ENCODE measurements around the gene SNX14. TPM values are rescaled to one million over a fixed set of nuclear protein-coding genes. Genes with fewer than 3 reads are reported as not detected.
"Not testable (repeated sequence)": the region's sequence is repeated elsewhere in the genome, so short reads cannot be mapped to it uniquely, and the experiment has no call there.

Gene SNX14
- total RNA-seq, 1 donor from 2014 or later = 125 TPM

GRCh38 chr6:85591207-85591606, 2.5 kb downstream of the SNX14 start:
- DNase-seq (ENCODE audit: low spot score) = no peak

- no peak for DNase-seq (ENCODE audit: low spot score)
Measured at GRCh38 chr6:85585741-85586140, 7.9 kb downstream of the SNX14 start.

- not testable (repeated sequence) for DNase-seq (ENCODE audit: low spot score)
Measured at GRCh38 chr6:85582832-85583231, 10.8 kb downstream of the SNX14 start.

- DNase-seq (ENCODE audit: low spot score) = no peak
Measured at GRCh38 chr6:85581572-85581971, 12.1 kb downstream of the SNX14 start.

- DNase-seq (ENCODE audit: low spot score) = no peak
Measured at GRCh38 chr6:85580878-85581267, 12.8 kb downstream of the SNX14 start.

- no peak for DNase-seq (ENCODE audit: low spot score)
Measured at GRCh38 chr6:85580118-85580877, 13.4 kb downstream of the SNX14 start.

GRCh38 chr6:85579581-85579980, 14.1 kb downstream of the SNX14 start:
- no peak for DNase-seq (ENCODE audit: low spot score)

DNA sequence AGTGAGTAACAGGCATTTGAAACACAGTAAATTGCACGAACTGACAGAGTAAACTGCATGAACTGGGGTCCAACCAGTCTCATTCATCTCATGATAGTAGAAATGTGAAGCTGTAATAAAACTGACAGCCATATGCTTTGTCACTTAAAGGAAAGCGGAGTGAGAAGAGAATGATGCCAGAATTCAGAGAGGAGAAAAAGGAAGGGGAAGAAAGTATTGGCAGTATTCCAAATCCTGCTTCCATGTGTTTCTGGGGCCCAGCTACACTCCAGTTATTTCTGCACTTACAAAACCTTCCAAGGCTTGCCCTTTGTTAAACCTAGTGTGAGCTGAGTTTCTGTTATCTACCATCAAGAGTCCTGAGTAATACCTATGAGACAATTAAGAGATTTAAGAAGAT, 17.2 kb downstream of the SNX14 start:
- DNase-seq (ENCODE audit: low spot score) = peak; percentile 28

GRCh38 chr6:85574932-85575598, 18.6 kb downstream of the SNX14 start:
- no peak for DNase-seq (ENCODE audit: low spot score)

GRCh38 chr6:85569323-85569722, 24.3 kb downstream of the SNX14 start:
- no peak for DNase-seq (ENCODE audit: low spot score)

GRCh38 chr6:85568411-85568810, 25.2 kb downstream of the SNX14 start:
- DNase-seq (ENCODE audit: low spot score) = no peak

DNA sequence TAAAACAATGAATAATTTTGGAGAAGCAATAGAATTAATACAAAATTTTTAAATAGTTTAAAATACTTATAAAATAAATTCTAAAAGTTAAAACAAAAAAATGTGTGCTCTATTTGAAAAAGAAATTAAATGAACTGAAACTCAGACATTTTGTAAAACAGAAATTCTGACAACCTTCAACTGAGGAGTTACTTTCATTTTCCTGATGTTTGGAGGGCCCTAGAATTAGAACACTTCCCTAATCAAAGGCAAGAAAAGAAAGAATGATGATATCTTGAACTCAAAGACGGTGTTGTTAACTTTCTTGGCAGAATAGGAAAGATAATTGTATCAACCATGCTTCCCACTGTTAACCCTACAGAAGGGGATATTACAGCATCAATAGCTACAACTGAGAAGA, 27.9 kb downstream of the SNX14 start:
- no peak for DNase-seq (ENCODE audit: low spot score)

GRCh38 chr6:85564223-85564622, 29.4 kb downstream of the SNX14 start:
- not testable (repeated sequence) for DNase-seq (ENCODE audit: low spot score)

GRCh38 chr6:85561750-85562357, 31.8 kb downstream of the SNX14 start:
- no peak for DNase-seq (ENCODE audit: low spot score)

DNA sequence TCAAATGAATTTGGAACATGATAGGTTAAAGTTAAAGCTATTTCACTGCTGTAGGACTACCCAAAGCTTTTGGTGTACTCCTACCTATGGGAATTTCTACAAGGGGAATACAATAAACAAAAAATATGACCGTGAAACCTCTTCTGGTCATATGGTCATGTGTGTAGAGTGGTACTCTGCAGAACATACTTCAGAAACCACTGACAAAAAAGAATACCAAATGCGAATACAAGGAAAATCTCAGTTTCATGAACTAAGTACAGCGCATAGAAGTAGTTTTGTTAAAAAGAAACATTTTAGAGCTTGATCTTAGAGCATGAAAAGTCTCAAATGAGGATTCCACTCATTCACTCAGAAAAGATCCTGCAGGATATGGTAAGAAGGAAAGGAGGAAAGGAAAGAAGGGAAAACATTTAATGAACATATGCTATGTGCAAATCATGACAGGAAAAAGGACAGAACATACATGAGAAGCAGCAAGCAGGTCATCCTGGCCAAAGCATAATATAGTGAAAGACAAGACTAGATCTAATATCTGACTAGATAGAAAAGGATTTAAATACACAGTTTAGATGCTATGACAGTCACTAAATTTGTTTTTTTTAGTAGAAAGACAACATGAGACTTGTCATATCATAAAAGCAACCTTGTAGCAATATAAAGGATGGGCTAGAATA, 36.5 kb downstream of the SNX14 start:
- DNase-seq (ENCODE audit: low spot score) = no peak

- DNase-seq (ENCODE audit: low spot score) = peak; percentile 27
Measured at GRCh38 chr6:85552652-85553051, 41.0 kb downstream of the SNX14 start.

GRCh38 chr6:85551264-85551663, 42.4 kb downstream of the SNX14 start:
- no peak for DNase-seq (ENCODE audit: low spot score)

GRCh38 chr6:85547719-85548118, 45.9 kb downstream of the SNX14 start:
- no peak for DNase-seq (ENCODE audit: low spot score)

- no peak for DNase-seq (ENCODE audit: low spot score)
Measured at GRCh38 chr6:85544776-85545175, 48.9 kb downstream of the SNX14 start.

GRCh38 chr6:85537055-85537494, 56.6 kb downstream of the SNX14 start:
- DNase-seq (ENCODE audit: low spot score) = peak; percentile 10

DNA sequence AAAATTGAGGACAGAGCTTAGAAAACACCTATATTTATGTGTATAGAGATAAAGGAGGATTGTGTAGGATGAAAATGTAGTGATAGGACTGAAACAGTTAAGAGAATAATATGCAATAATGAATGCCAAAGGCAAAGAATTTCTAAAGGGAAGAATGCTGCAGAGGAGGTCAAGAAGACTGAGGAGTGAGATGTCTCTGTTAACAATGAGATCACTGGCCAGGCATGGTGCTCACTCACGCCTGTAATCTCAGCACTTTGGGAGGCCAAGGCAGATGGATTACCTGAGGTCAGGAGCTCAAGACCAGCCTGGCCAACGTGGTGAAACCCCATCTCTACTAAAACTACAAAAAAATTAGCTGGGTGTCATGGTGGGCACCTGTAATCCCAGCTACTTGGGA, 69.4 kb downstream of the SNX14 start:
- DNase-seq (ENCODE audit: low spot score) = not testable (repeated sequence)

- DNase-seq (ENCODE audit: low spot score) = no peak
Measured at GRCh38 chr6:85516168-85516567, 77.5 kb downstream of the SNX14 start.

Measured in umbilical cord (tissue), 2 donors.